GM18505 (cell line): ENCODE measurements around the gene DSTYK.
"Not testable (repeated sequence)": the region's sequence is repeated elsewhere in the genome, so short reads cannot be mapped to it uniquely, and the experiment has no call there.

Experiments
- ATAC-seq: cut with Tn5 transposase; IDR thresholded peaks from one replicate; pipeline ENCODE4 v1.9.1; 2021; ENCODE audit not compliant: unreplicated experiment
- POLR2A ChIP-seq: IDR thresholded peaks from 4 replicates; pipeline ENCODE4 v1.6.1; 2011; ENCODE audit warnings: borderline replicate concordance; ENCODE audit not compliant: insufficient read depth, insufficient read length; ENCODE audit errors: extremely low read depth

Gene DSTYK

GRCh38 chr1:205187420-205187819 lies 24.1 kb downstream of the DSTYK start:
- TF ChIP-seq POLR2A: no peak
- no peak for ATAC-seq

DNA sequence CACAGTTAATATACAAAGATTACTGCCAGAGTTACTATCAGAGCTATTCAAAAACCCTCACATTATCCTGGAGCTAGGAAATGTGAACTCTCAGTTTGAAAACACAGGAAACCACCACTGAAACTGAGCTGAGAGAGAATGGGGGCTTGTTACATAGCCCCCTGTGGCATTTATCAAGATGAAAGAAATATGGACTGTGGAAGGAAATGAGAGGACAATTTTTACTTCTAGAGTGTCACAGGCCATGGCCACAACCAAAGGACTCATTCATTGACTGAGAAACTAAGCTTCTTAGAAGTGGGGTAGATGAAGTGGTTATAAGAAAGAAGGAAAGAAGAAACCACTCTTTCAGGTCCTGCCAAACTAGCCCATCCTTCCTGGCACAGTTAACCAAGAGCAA lies 25.3 kb downstream of the DSTYK start:
- TF ChIP-seq POLR2A: no peak
- ATAC-seq: no peak

DNA sequence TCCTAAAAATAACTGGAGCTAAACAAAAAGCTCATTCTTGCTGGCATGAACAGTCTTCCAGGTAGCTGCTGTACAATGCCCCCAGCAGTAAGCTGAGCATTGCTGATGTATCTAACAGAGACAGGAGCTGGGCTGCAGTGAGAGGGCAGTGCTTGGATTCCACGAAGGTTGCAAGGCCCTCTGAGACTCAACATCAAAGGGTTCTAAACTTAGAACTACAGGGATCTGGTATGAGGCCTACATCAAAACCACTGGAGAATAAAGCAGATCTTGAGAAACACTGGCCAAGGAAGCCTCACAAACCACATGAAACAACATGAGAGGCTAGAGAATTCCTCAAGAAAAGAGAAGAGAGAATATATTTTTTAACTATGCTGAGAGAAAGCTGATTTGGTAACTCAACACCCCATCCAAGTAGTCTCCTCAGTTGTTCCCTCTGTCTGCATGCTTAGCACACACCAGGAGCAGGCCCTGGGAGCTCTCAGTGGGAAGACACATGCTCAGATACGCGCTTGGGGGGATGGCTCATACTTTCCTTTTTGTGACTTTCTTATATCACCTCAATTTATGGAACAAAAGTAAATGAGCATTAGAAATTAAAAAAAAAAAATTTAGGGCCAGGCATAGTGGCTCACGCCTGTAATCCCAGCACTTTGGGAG lies 27.7 kb downstream of the DSTYK start:
- ATAC-seq: no peak
- TF ChIP-seq POLR2A: no peak

DNA sequence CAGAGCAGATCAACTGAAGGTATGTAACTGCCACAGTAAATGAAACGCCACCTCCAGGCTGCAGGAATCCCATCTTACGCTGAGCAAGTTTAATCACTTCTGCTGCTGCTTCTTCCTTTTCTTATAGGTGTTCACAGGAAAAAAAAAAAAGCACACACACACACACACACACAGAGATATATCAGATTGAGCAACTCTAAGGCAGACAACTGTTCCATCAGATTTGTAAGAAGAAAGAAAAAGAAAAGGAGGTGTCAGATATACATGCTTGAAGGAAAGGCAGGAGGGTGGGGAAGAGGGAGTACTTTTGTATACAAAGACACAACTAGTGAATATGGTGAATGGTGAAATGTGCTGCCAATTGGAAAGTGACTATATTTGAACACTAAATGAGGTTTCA lies 28.6 kb downstream of the DSTYK start:
- no peak for ATAC-seq
- TF ChIP-seq POLR2A: no peak

DNA sequence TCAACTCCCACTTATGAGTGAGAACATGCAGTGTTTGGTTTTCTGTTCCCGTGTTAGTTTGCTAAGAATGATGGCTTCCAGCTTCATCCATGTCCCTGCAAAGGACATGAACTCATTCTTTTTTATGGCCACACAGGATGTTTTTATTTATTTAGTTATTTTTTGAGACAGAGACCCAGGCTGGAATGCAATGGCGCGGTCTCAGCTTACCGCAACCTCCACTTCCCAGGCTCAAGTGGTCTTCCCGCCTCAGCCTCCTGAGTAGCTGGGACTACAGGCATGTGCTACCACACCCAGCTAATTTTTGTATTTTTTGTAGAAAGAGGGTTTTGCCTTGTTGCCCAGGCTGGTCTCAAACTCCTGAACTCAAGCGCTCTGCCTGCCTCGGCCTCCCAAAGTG lies 31.2 kb downstream of the DSTYK start:
- not testable (repeated sequence) for ATAC-seq

DNA sequence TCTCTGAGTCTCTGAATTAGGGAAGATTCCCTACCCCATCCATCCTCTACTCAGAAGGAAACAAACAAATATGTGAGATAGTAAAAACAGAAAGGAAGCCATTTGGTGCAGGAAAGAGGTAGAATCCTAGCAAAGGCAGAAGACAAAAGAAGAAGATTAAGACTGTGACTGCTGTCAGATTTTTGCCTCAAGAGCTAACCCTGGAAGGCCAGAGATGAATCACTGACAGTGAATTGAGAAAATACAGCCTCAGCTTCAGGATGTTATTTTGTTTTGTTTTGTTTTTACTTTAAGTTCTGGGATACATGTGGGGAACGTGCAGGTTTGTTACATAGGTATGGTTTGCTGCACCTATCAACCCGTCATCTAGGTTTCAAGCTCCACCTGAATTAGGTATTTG lies 31.7 kb downstream of the DSTYK start:
- no peak for ATAC-seq
- TF ChIP-seq POLR2A: no peak

- ATAC-seq: no peak
- no peak for TF ChIP-seq POLR2A
Observed at GRCh38 chr1:205172729-205173366, 38.7 kb downstream of the DSTYK start.

- no peak for ATAC-seq
- TF ChIP-seq POLR2A: no peak
Observed at GRCh38 chr1:205171369-205171768, 40.1 kb downstream of the DSTYK start.

GRCh38 chr1:205170532-205171269 lies 40.8 kb downstream of the DSTYK start:
- no peak for TF ChIP-seq POLR2A

DNA sequence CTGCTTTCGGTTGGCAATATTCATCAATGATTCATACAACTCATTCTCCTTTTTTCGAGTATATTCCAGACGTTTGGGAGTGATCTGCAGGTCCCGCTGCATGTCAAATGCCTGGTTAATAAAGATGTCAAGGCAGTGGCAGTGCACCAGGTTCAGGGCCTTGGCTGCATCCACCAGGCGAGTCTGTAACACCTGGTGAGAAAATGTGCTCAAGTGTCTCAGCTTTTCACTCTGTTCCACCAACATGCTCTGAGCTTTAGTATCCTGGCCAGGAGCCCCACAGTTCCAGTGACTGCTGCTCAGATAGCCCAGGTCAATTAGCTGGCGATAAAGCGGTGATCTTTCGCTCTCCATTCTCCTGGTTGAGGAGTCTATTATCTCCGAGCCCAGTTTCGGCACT lies 42.3 kb downstream of the DSTYK start:
- no peak for TF ChIP-seq POLR2A
- no peak for ATAC-seq

More at GRCh38 chr1:205170532-205171269, 40.8 kb downstream of the DSTYK start:
- ATAC-seq: no peak

GRCh38 chr1:205168291-205168690 lies 43.2 kb downstream of the DSTYK start:
- TF ChIP-seq POLR2A: no peak
- ATAC-seq: no peak

DNA sequence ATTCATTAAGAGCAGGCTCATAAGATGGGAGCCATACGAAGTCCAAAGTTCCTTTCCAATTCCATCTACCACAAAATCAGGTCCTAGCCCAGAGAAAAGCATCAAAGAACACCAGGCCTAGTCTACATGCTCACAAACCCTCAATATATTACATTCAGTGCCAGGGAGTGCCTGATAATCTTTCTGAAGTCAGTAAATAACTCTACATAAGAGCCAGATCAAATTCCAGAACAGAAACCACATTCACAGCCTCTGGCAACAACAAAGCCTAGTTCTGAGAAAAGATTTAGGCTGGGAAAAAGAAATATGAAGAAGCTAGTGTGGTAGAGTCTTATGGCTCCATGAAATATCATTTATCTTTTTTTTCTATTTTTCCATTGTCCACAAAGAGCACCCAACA lies 49.2 kb downstream of the DSTYK start:
- no peak for TF ChIP-seq POLR2A
- no peak for ATAC-seq

GRCh38 chr1:205161076-205161475 lies 50.4 kb downstream of the DSTYK start:
- ATAC-seq: no peak
- TF ChIP-seq POLR2A: no peak

GRCh38 chr1:205158048-205158616 lies 53.4 kb downstream of the DSTYK start:
- ATAC-seq: no peak
- no peak for TF ChIP-seq POLR2A

DNA sequence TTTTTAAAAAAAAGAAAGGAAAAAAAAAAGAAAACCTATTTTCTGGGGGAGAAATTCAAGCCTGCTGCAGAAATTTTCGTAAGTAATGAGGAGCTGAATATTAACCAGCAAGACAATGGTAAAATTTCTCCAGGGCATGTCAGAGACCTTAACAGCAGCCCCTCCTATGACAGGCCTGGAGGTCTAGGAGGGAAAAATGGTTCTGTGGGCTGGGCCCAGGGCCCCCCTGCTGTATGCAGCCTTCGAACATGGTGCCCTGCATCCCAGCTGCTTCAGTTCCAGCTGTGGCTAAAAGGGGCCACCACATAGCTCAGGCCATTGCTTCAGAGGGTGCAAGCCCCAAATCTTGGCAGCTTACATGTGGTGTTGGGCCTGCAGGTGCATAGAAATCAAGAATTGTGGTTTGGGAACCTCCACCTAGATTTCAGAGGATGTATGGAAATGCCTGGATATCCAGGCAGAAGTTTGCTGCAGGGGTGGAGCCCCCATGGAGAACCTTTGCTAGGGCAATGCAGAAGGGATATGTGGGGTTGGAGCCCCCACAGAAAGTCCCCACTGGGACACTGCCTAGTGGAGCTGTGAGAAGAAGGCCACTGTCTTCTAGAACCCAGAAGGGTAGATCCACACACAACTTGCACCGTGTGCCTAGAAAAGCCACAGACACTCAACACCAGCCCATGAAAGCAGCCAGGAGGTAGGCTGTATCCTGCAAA lies 55.7 kb downstream of the DSTYK start:
- ATAC-seq: not testable (repeated sequence)
